Thyroid gland (tissue), 4 donors: Measurements from ENCODE around the gene IFFO2.

Experiments used
- CTCF ChIP-seq, 6 experiments: fragments of 200-600 bp in 3 of 6; fragments of 450-650 bp in 3 of 6; sonication (generic) in 3 of 6; IDR thresholded peaks; one replicate each; pipeline ENCODE4 v1.5.1; 2016 to 2019; ENCODE audit warnings: antibody characterized with exemption in 6 of 6, mild to moderate bottlenecking in 2 of 6, inconsistent platforms in 1 of 6, moderate library complexity in 1 of 6
- POLR2A ChIP-seq, 2 donors: fragments of 450-650 bp; IDR thresholded peaks; one replicate each; pipeline ENCODE4 v1.6.1; 2017; ENCODE audit warnings: antibody characterized with exemption in 2 of 2, mild to moderate bottlenecking in 2 of 2, moderate library complexity in 1 of 2

- no peak for TF ChIP-seq CTCF (IDR thresholded peaks at IDR 0.05)
- no peak for TF ChIP-seq POLR2A (IDR thresholded peaks at IDR 0.05)
Measured at GRCh38 chr1:18879791-18880309, 76.6 kb downstream of the IFFO2 start.
